ENCODE measurements around the gene RETN.
A peak's percentile ranks its signal among the peaks of the same experiment; 100 is the strongest.

The RETN gene

GRCh38 chr19:7668842-7669241 lies at the start of gene RETN:
RETN (plus strand) TSS chr19:7669049; CDS start chr19:7669327, 278 bp downstream.
- no peak for DNase-seq

- no peak for DNase-seq
Measured at GRCh38 chr19:7619671-7620441, 49.0 kb upstream of the RETN start.

GRCh38 chr19:7620442-7621412 lies 48.1 kb upstream of the RETN start:
- DNase-seq = no peak

GRCh38 chr19:7622933-7623685 lies 45.7 kb upstream of the RETN start:
- DNase-seq = no peak

GRCh38 chr19:7623725-7624603 lies 44.9 kb upstream of the RETN start:
- no peak for DNase-seq

GRCh38 chr19:7624810-7625209 lies 44.0 kb upstream of the RETN start:
- DNase-seq = no peak

GRCh38 chr19:7625763-7626372 lies 43.0 kb upstream of the RETN start:
- no peak for DNase-seq

GRCh38 chr19:7627166-7627565 lies 41.7 kb upstream of the RETN start:
- DNase-seq = no peak

GRCh38 chr19:7628589-7629311 lies 40.1 kb upstream of the RETN start:
- no peak for DNase-seq

GRCh38 chr19:7629347-7630054 lies 39.3 kb upstream of the RETN start, which contains the start of the genes PET100 and XAB2:
PET100 (plus strand) TSS chr19:7629793; CDS start chr19:7629834, 41 bp downstream.
XAB2 (minus strand) TSS chr19:7629545; CDS start chr19:7629527, 18 bp downstream.
- DNase-seq = peak; percentile 98

- no peak for DNase-seq
Measured at GRCh38 chr19:7631577-7631976, 37.3 kb upstream of the RETN start.

- DNase-seq = no peak
Measured at GRCh38 chr19:7632340-7633203, 36.3 kb upstream of the RETN start.

- DNase-seq = no peak
Measured at GRCh38 chr19:7633698-7634097, 35.2 kb upstream of the RETN start, which contains the start of gene PCP2. PCP2 (minus strand) TSS chr19:7633719; CDS start chr19:7633457, 262 bp downstream.

GRCh38 chr19:7635670-7636069 lies 33.2 kb upstream of the RETN start:
- no peak for DNase-seq

GRCh38 chr19:7636317-7636690 lies 32.5 kb upstream of the RETN start:
- DNase-seq = no peak

GRCh38 chr19:7636691-7637373 lies 32.0 kb upstream of the RETN start, which contains the start of gene STXBP2:
STXBP2 (plus strand) TSS chr19:7637110; CDS start chr19:7637150, 40 bp downstream.
- peak; percentile 76 for DNase-seq

GRCh38 chr19:7637374-7638256 lies 31.2 kb upstream of the RETN start:
- no peak for DNase-seq

Measured in DMS153 (cell line).